ENCODE measurements around the gene ORAI2. TPM values are rescaled to one million over a fixed set of nuclear protein-coding genes. Genes with fewer than 3 reads are reported as not detected.
"Not testable (repeated sequence)": the region's sequence is repeated elsewhere in the genome, so short reads cannot be mapped to it uniquely, and the experiment has no call there.

Gene ORAI2
- total RNA-seq, 1 experiment from 2014 or later = 27.0 TPM

- not testable (repeated sequence) for H3K27me3 ChIP-seq (replicated peaks); H3K9me3 ChIP-seq (replicated peaks); H3K27ac ChIP-seq; DNase-seq (ENCODE audit: low read depth in 1 of 2, low spot score in 2 of 2); H3K4me3 ChIP-seq; H3K4me1 ChIP-seq (replicated peaks)
- peaks cover 100% of the 10 kb centered on the region for H3K36me3 ChIP-seq
These were observed 28.6 kb upstream of the ORAI2 start for GRCh38 chr7:102404862-102405188.

- Histone ChIP-seq H3K4me1 (replicated peaks) (no peaks in the 10 kb centered on the region; the same call in 1 of the 2 replicates), H3K36me3 (peaks cover 100% of the 10 kb centered on the region), H3K27ac (no peak overlapping the region), H3K4me3 (no peak overlapping the region), H3K27me3 (replicated peaks) (no peaks in the 10 kb centered on the region), H3K9me3 (replicated peaks) (no peaks in the 10 kb centered on the region)
- no peak for DNase-seq (ENCODE audit: low read depth in 1 of 2, low spot score in 2 of 2)
These were observed 25.5 kb upstream of the ORAI2 start for GRCh38 chr7:102407910-102408309.

GRCh38 chr7:102408530-102408929, 24.8 kb upstream of the ORAI2 start:
- H3K4me1 ChIP-seq (replicated peaks); H3K27ac ChIP-seq; DNase-seq (ENCODE audit: low read depth in 1 of 2, low spot score in 2 of 2); H3K27me3 ChIP-seq (replicated peaks); H3K9me3 ChIP-seq (replicated peaks); H3K4me3 ChIP-seq: not testable (repeated sequence)
- H3K36me3 ChIP-seq = peaks cover 98% of the 10 kb centered on the region

GRCh38 chr7:102409340-102409739, 24.0 kb upstream of the ORAI2 start:
- no peak overlapping the region for H3K27ac ChIP-seq
- peaks cover 98% of the 10 kb centered on the region for H3K36me3 ChIP-seq
- DNase-seq (ENCODE audit: low read depth in 1 of 2, low spot score in 2 of 2) = no peak

GRCh38 chr7:102410123-102410522, 23.3 kb upstream of the ORAI2 start:
- Histone ChIP-seq H3K36me3 (peaks cover 98% of the 10 kb centered on the region), H3K4me3 (no peak overlapping the region), H3K9me3 (replicated peaks) (no peaks in the 10 kb centered on the region), H3K27me3 (replicated peaks) (no peaks in the 10 kb centered on the region), H3K27ac (no peak overlapping the region), H3K4me1 (replicated peaks) (no peaks in the 10 kb centered on the region; the same call in 1 of the 2 replicates)
- no peak for DNase-seq (ENCODE audit: low read depth in 1 of 2, low spot score in 2 of 2)

More at GRCh38 chr7:102409340-102409739, 24.0 kb upstream of the ORAI2 start:
- Histone ChIP-seq H3K4me1 (replicated peaks) (no peaks in the 10 kb centered on the region; the same call in 1 of the 2 replicates), H3K4me3 (no peak overlapping the region), H3K27me3 (replicated peaks) (no peaks in the 10 kb centered on the region), H3K9me3 (replicated peaks) (no peaks in the 10 kb centered on the region)

- no peaks in the 10 kb centered on the region; the same call in 1 of the 2 replicates for H3K4me1 ChIP-seq (replicated peaks)
- no peak overlapping the region for H3K4me3 ChIP-seq
- H3K9me3 ChIP-seq (replicated peaks) = no peaks in the 10 kb centered on the region
- H3K27ac ChIP-seq = no peak overlapping the region
- no peak for DNase-seq (ENCODE audit: low read depth in 1 of 2, low spot score in 2 of 2)
- no peaks in the 10 kb centered on the region for H3K27me3 ChIP-seq (replicated peaks)
- H3K36me3 ChIP-seq = peaks cover 98% of the 10 kb centered on the region
These were observed 22.5 kb upstream of the ORAI2 start for GRCh38 chr7:102410918-102411317.

GRCh38 chr7:102412548-102412947, 20.8 kb upstream of the ORAI2 start:
- H3K27ac ChIP-seq = no peak overlapping the region

GRCh38 chr7:102413091-102413490, 20.3 kb upstream of the ORAI2 start:
- H3K27ac ChIP-seq = no peak overlapping the region
- no peak overlapping the region for H3K4me3 ChIP-seq
- DNase-seq (ENCODE audit: low read depth in 1 of 2, low spot score in 2 of 2) = no peak
- H3K27me3 ChIP-seq (replicated peaks) = no peaks in the 10 kb centered on the region
- no peaks in the 10 kb centered on the region for H3K9me3 ChIP-seq (replicated peaks)
- no peaks in the 10 kb centered on the region; the same call in none of the 2 replicates for H3K4me1 ChIP-seq (replicated peaks)
- peaks cover 93% of the 10 kb centered on the region for H3K36me3 ChIP-seq

More at GRCh38 chr7:102412548-102412947, 20.8 kb upstream of the ORAI2 start:
- peak; percentile 34 to 59 for DNase-seq (ENCODE audit: low read depth in 1 of 2, low spot score in 2 of 2)
- Histone ChIP-seq H3K4me3 (no peak overlapping the region), H3K27me3 (replicated peaks) (no peaks in the 10 kb centered on the region), H3K36me3 (peaks cover 93% of the 10 kb centered on the region), H3K9me3 (replicated peaks) (no peaks in the 10 kb centered on the region), H3K4me1 (replicated peaks) (no peaks in the 10 kb centered on the region; the same call in 1 of the 2 replicates)

GRCh38 chr7:102413611-102414010, 19.8 kb upstream of the ORAI2 start:
- H3K4me3 ChIP-seq = no peak overlapping the region
- H3K27ac ChIP-seq = no peak overlapping the region
- no peak for DNase-seq (ENCODE audit: low read depth in 1 of 2, low spot score in 2 of 2)
- peaks cover 93% of the 10 kb centered on the region for H3K36me3 ChIP-seq
- no peaks in the 10 kb centered on the region for H3K9me3 ChIP-seq (replicated peaks)
- H3K27me3 ChIP-seq (replicated peaks) = no peaks in the 10 kb centered on the region
- peaks cover 5% of the 10 kb centered on the region for H3K4me1 ChIP-seq (replicated peaks)

- Histone ChIP-seq H3K27ac (no peak overlapping the region), H3K27me3 (replicated peaks) (no peaks in the 10 kb centered on the region), H3K36me3 (peaks cover 86% of the 10 kb centered on the region), H3K4me3 (no peak overlapping the region), H3K4me1 (replicated peaks) (peaks cover 27% of the 10 kb centered on the region), H3K9me3 (replicated peaks) (no peaks in the 10 kb centered on the region)
- no peak for DNase-seq (ENCODE audit: low read depth in 1 of 2, low spot score in 2 of 2)
These were observed 17.6 kb upstream of the ORAI2 start for GRCh38 chr7:102415685-102416225.

- no peak for DNase-seq (ENCODE audit: low read depth in 1 of 2, low spot score in 2 of 2)
- Histone ChIP-seq H3K27ac (no peak overlapping the region), H3K27me3 (replicated peaks) (no peaks in the 10 kb centered on the region), H3K36me3 (peaks cover 83% of the 10 kb centered on the region), H3K4me1 (replicated peaks) (peaks cover 33% of the 10 kb centered on the region), H3K9me3 (replicated peaks) (no peaks in the 10 kb centered on the region), H3K4me3 (no peak overlapping the region)
These were observed 17.0 kb upstream of the ORAI2 start for GRCh38 chr7:102416406-102416805.

- Histone ChIP-seq H3K4me3 (no peak overlapping the region), H3K36me3 (peaks cover 80% of the 10 kb centered on the region), H3K9me3 (replicated peaks) (no peaks in the 10 kb centered on the region), H3K27ac (no peak overlapping the region), H3K4me1 (replicated peaks) (peaks cover 38% of the 10 kb centered on the region), H3K27me3 (replicated peaks) (no peaks in the 10 kb centered on the region)
- no peak for DNase-seq (ENCODE audit: low read depth in 1 of 2, low spot score in 2 of 2)
These were observed 16.3 kb upstream of the ORAI2 start for GRCh38 chr7:102417105-102417504.

- Histone ChIP-seq H3K4me1 (replicated peaks) (peaks cover 51% of the 10 kb centered on the region), H3K9me3 (replicated peaks) (no peaks in the 10 kb centered on the region), H3K36me3 (peaks cover 80% of the 10 kb centered on the region), H3K27ac (0 out of 2 replicates have a peak overlapping the region, but pooled peaks have one; percentile 16), H3K27me3 (replicated peaks) (no peaks in the 10 kb centered on the region), H3K4me3 (no peak overlapping the region)
- no peak for DNase-seq (ENCODE audit: low read depth in 1 of 2, low spot score in 2 of 2)
These were observed 14.8 kb upstream of the ORAI2 start for GRCh38 chr7:102418592-102418991.

GRCh38 chr7:102421706-102422240, 11.6 kb upstream of the ORAI2 start:
- Histone ChIP-seq H3K9me3 (replicated peaks) (no peaks in the 10 kb centered on the region), H3K27ac (no peak overlapping the region; the same call in 1 of the 2 replicates), H3K27me3 (replicated peaks) (no peaks in the 10 kb centered on the region), H3K4me3 (no peak overlapping the region), H3K4me1 (replicated peaks) (peaks cover 76% of the 10 kb centered on the region), H3K36me3 (peaks cover 84% of the 10 kb centered on the region)
- DNase-seq (ENCODE audit: low read depth in 1 of 2, low spot score in 2 of 2) = no peak
